ENCODE results near the gene GNL2. TPM values are rescaled to one million over a fixed set of nuclear protein-coding genes. Genes with fewer than 3 reads are reported as not detected.
"Not testable (repeated sequence)": the region's sequence is repeated elsewhere in the genome, so short reads cannot be mapped to it uniquely, and the experiment has no call there.

The GNL2 gene
- polyA plus RNA-seq, 2 donors = 45.0 to 106 TPM

GRCh38 chr1:37532418-37533156, 63.1 kb downstream of the GNL2 start:
- not testable (repeated sequence) for H3K9me3 ChIP-seq (ENCODE audit: control insufficient read depth in 2 of 2, insufficient read depth in 1 of 2, low read depth in 1 of 2, low read length in 1 of 2); H3K27me3 ChIP-seq (ENCODE audit: control insufficient read depth in 1 of 2, insufficient read depth in 2 of 2, low read length in 2 of 2); H3K4me3 ChIP-seq (ENCODE audit: low read depth in 1 of 2, low read length in 2 of 2); H3K4me1 ChIP-seq (ENCODE audit: control insufficient read depth in 2 of 2, insufficient read depth in 2 of 2, low read length in 1 of 2); H3K36me3 ChIP-seq (ENCODE audit: control insufficient read depth in 2 of 2, insufficient read depth in 2 of 2, low read length in 1 of 2); H3K27ac ChIP-seq (ENCODE audit: low read depth in 2 of 2, low read length in 1 of 2)
- WGBS, 2 donors = 93 to 96% methylated on average over 4 of the region's 4 CpGs

GRCh38 chr1:37529888-37530287, 65.8 kb downstream of the GNL2 start:
- H3K4me1 ChIP-seq (ENCODE audit: control insufficient read depth in 2 of 2, insufficient read depth in 2 of 2, low read length in 1 of 2); H3K36me3 ChIP-seq (ENCODE audit: control insufficient read depth in 2 of 2, insufficient read depth in 2 of 2, low read length in 1 of 2); H3K27me3 ChIP-seq (ENCODE audit: control insufficient read depth in 1 of 2, insufficient read depth in 2 of 2, low read length in 2 of 2); H3K9me3 ChIP-seq (ENCODE audit: control insufficient read depth in 2 of 2, insufficient read depth in 1 of 2, low read depth in 1 of 2, low read length in 1 of 2); H3K4me3 ChIP-seq (ENCODE audit: low read depth in 1 of 2, low read length in 2 of 2); H3K27ac ChIP-seq (ENCODE audit: low read depth in 2 of 2, low read length in 1 of 2): not testable (repeated sequence)
- 63 to 89% methylated on average over 1 of the region's 1 CpG for WGBS, 2 donors

GRCh38 chr1:37519613-37520012, 76.1 kb downstream of the GNL2 start:
- H3K27ac ChIP-seq (ENCODE audit: low read depth in 2 of 2, low read length in 1 of 2) = no peak overlapping the region
- H3K4me3 ChIP-seq (ENCODE audit: low read depth in 1 of 2, low read length in 2 of 2) = no peak overlapping the region

GRCh38 chr1:37518929-37519328, 76.8 kb downstream of the GNL2 start:
- H3K36me3 ChIP-seq (ENCODE audit: control insufficient read depth in 2 of 2, insufficient read depth in 2 of 2, low read length in 1 of 2); H3K27ac ChIP-seq (ENCODE audit: low read depth in 2 of 2, low read length in 1 of 2); H3K4me1 ChIP-seq (ENCODE audit: control insufficient read depth in 2 of 2, insufficient read depth in 2 of 2, low read length in 1 of 2); H3K9me3 ChIP-seq (ENCODE audit: control insufficient read depth in 2 of 2, insufficient read depth in 1 of 2, low read depth in 1 of 2, low read length in 1 of 2); H3K27me3 ChIP-seq (ENCODE audit: control insufficient read depth in 1 of 2, insufficient read depth in 2 of 2, low read length in 2 of 2); H3K4me3 ChIP-seq (ENCODE audit: low read depth in 1 of 2, low read length in 2 of 2): not testable (repeated sequence)
- 77 to 82% methylated on average over 15 of the region's 15 CpGs for WGBS, 2 donors

More at GRCh38 chr1:37519613-37520012, 76.1 kb downstream of the GNL2 start:
- Histone ChIP-seq H3K9me3 (ENCODE audit: control insufficient read depth in 2 of 2, insufficient read depth in 1 of 2, low read depth in 1 of 2, low read length in 1 of 2) (no peaks in the 10 kb centered on the region), H3K27me3 (ENCODE audit: control insufficient read depth in 1 of 2, insufficient read depth in 2 of 2, low read length in 2 of 2) (no peaks in the 10 kb centered on the region), H3K36me3 (ENCODE audit: control insufficient read depth in 2 of 2, insufficient read depth in 2 of 2, low read length in 1 of 2) (no peaks in the 10 kb centered on the region), H3K4me1 (ENCODE audit: control insufficient read depth in 2 of 2, insufficient read depth in 2 of 2, low read length in 1 of 2) (no peaks in the 10 kb centered on the region)

- not testable (repeated sequence) for H3K27ac ChIP-seq (ENCODE audit: low read depth in 2 of 2, low read length in 1 of 2); H3K4me3 ChIP-seq (ENCODE audit: low read depth in 1 of 2, low read length in 2 of 2); H3K27me3 ChIP-seq (ENCODE audit: control insufficient read depth in 1 of 2, insufficient read depth in 2 of 2, low read length in 2 of 2); H3K4me1 ChIP-seq (ENCODE audit: control insufficient read depth in 2 of 2, insufficient read depth in 2 of 2, low read length in 1 of 2); H3K36me3 ChIP-seq (ENCODE audit: control insufficient read depth in 2 of 2, insufficient read depth in 2 of 2, low read length in 1 of 2); H3K9me3 ChIP-seq (ENCODE audit: control insufficient read depth in 2 of 2, insufficient read depth in 1 of 2, low read depth in 1 of 2, low read length in 1 of 2)
- 95% methylated on average over 12 to 27 of the region's 31 CpGs for WGBS, 2 donors
Observed at GRCh38 chr1:37518241-37518640, 77.5 kb downstream of the GNL2 start.

GRCh38 chr1:37517569-37517968, 78.2 kb downstream of the GNL2 start:
- H3K4me1 ChIP-seq (ENCODE audit: control insufficient read depth in 2 of 2, insufficient read depth in 2 of 2, low read length in 1 of 2) = peaks cover 0 to 3% of the 10 kb centered on the region in 2 donors
- no peaks in the 10 kb centered on the region for H3K27me3 ChIP-seq (ENCODE audit: control insufficient read depth in 1 of 2, insufficient read depth in 2 of 2, low read length in 2 of 2)
- no peaks in the 10 kb centered on the region for H3K9me3 ChIP-seq (ENCODE audit: control insufficient read depth in 2 of 2, insufficient read depth in 1 of 2, low read depth in 1 of 2, low read length in 1 of 2)
- H3K27ac ChIP-seq (ENCODE audit: low read depth in 2 of 2, low read length in 1 of 2) = no peak overlapping the region
- H3K4me3 ChIP-seq (ENCODE audit: low read depth in 1 of 2, low read length in 2 of 2) = no peak overlapping the region
- no peaks in the 10 kb centered on the region for H3K36me3 ChIP-seq (ENCODE audit: control insufficient read depth in 2 of 2, insufficient read depth in 2 of 2, low read length in 1 of 2)
- 86 to 87% methylated on average over 1 of the region's 1 CpG for WGBS, 2 donors

Other genes with a start within 250 kb of the GNL2 start
- gene ZC3H12A, start 121.4 kb downstream of the GNL2 start, polyA plus RNA-seq = 10 to 100 TPM; 17.6 to 25.3 TPM
- 10 to 100 TPM; 28.8 to 33.9 TPM for gene MEAF6, start 81.2 kb downstream of the GNL2 start, polyA plus RNA-seq
- gene SNIP1, start 41.6 kb downstream of the GNL2 start, polyA plus RNA-seq = 1 to 10 TPM; 3.6 to 4.3 TPM
- 1 to 10 TPM; 1.1 to 1.3 TPM for gene DNALI1, start 39.0 kb downstream of the GNL2 start, polyA plus RNA-seq
- gene RSPO1, start 39.0 kb upstream of the GNL2 start, polyA plus RNA-seq = under 1 TPM; 0.33 to 0.87 TPM
- 10 to 100 TPM in 1 of 2 donors, 1 to 10 TPM in 1; 4.2 to 10.1 TPM for gene CDCA8, start 96.6 kb upstream of the GNL2 start, polyA plus RNA-seq
- under 1 TPM; 0.24 to 0.38 TPM for gene EPHA10, start 169.2 kb upstream of the GNL2 start, polyA plus RNA-seq
- 1 to 10 TPM; 3.1 to 3.4 TPM for gene MANEAL, start 197.9 kb upstream of the GNL2 start, polyA plus RNA-seq
- 10 to 100 TPM; 19.3 to 39.0 TPM for gene C1orf122, start 211.9 kb upstream of the GNL2 start, polyA plus RNA-seq
- 10 to 100 TPM in 1 of 2 donors, 1 to 10 TPM in 1; 8.9 to 15.6 TPM for gene YRDC, start 212.3 kb upstream of the GNL2 start, polyA plus RNA-seq

Data from esophagus (tissue), 2 donors.